NCI-H2081 treated with DMSO at 0.1 percent for 48 hours (cell line): ENCODE data around the gene GNA15.

ENCODE experiments used
- DNase-seq: peaks from one replicate; lab custom pipeline; 2025; lab: John Stamatoyannopoulos, UW

The GNA15 gene

GRCh38 chr19:3121821-3122511 lies 13.9 kb upstream of the GNA15 start:
- DNase-seq: no peak

GRCh38 chr19:3122512-3122870 lies 13.3 kb upstream of the GNA15 start:
- DNase-seq: no peak

DNA sequence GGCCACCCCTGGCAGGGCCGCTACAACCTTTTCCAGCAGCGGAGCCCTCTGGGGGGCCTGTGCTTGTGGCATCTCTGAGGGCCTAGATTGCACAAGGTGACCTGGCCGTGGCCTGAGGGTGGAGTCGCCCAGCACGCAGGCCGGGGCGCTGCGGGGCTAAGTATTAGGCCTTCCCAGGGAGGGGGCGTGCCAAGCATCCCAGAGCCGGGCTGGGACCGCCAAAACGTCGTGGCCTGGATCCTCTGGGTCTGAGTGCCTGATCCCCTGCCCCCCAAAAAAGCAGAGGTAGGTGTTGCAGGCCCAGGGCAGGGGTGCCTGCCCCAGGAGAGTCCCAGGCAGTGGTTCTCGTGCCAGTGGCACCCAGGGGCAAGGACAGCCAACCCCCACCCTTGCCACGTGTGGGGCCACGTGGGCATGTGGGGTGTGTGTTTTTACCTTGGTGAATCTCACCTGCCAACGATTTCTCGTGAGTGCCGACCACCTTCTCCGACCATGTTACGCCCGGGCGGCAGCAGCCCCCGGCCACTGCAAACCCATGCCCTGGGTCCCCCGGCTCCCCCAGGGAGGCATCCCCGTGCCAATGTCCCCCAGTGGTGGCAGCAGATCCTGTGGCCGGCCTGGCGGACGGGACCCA lies 12.6 kb upstream of the GNA15 start:
- DNase-seq: no peak

DNA sequence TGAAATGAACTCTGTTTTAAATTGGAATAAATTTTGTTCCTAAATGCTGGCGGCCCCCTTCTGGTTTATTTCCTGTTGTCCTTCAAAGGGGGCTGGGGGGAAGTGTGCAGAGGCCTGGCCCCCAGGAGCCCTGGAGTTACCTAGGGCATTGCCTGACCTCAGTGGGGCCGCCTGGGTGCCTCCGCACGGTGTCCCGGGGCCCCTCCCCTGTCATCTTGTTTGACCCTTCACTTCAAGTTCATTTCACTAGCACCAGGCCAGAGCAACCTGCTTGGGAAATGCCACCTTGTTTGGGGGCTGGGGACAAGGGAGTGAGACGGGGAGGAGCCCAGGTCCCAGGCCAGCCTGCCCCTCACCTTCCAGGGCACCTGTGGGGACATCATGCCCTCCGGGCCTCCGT lies 11.9 kb upstream of the GNA15 start:
- DNase-seq: no peak

DNA sequence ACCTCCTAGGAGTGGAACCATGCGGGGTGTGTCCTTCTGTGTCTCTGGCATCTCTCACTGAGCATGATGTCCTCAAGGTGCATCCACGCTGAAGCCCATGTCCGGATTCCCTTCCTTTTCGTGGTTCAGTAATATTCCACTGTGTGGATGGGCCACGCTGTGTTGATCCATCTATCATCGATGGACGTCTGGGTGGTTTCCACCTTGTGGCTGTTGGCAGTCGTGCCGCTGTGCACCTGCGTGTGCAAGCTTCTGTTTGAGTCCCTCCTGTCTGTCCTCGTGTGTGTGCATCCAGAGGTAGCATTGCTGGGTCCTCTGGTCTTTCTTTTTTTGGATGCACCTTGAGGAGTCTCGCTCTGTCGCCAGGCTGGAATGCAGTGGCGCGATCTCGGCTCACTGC lies 11.2 kb upstream of the GNA15 start:
- no peak for DNase-seq

- DNase-seq: no peak
These were observed 9.8 kb upstream of the GNA15 start for GRCh38 chr19:3125900-3126524.

- no peak for DNase-seq
These were observed 6.7 kb upstream of the GNA15 start for GRCh38 chr19:3129112-3129511.

DNA sequence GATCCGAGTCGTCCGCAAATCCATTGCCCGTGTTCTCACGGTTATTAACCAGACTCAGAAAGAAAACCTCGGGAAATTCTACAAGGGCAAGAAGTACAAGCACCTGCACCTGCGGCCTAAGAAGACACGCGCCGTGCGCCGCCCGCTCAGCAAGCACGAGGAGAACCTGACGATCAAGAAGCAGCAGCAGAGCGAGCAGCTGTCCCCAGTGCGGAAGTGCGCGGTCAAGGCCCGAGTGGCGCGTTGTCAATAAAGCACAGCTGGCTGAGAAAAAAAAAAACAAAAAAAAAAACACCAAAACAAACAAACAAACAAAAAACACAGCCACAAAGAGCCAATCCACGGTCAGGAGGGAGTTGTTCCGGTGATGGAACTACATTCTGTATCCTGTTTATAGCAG lies 4.7 kb upstream of the GNA15 start:
- DNase-seq: no peak

GRCh38 chr19:3132971-3133792 lies 2.7 kb upstream of the GNA15 start:
- peak; percentile 87 for DNase-seq

DNA sequence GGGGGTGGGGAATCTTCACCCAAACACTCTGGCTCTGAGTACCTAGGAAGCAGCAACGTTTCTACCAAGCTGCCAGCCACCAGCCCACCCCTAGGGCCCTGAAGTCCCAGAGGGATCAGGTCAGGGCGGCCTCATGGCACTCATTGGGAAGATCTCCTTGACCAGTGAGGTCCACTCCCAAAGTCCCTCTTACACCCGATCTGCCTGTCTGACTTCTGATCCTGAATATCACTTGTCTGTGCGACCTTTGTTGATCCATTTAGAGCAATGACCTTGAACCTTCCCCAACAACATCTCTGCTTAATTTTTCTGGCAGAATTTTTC lies 2.1 kb upstream of the GNA15 start:
- no peak for DNase-seq

GRCh38 chr19:3136684-3137055 lies 837 bp downstream of the GNA15 start:
- no peak for DNase-seq

DNA sequence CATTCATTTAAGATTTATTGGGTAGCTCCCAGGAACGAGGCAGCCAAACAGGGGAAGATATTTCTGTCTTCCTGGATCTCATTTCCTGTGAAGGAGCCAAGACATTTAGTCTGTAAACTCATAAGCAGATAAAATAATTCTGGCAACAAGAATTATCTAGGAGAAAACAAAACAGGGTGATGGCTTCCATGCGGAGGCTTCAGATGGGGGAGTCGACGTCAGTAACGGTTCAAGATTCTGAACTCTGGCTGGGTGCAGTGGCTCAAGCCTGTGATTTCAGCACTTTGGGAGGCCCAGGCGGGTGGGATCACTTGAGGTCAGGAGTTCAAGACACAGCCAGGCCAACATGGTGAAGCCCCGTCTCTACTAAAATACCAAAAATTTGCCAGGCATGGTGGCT lies 1.3 kb downstream of the GNA15 start:
- DNase-seq: no peak

- no peak for DNase-seq
These were observed 2.4 kb downstream of the GNA15 start for GRCh38 chr19:3138268-3138667.

DNA sequence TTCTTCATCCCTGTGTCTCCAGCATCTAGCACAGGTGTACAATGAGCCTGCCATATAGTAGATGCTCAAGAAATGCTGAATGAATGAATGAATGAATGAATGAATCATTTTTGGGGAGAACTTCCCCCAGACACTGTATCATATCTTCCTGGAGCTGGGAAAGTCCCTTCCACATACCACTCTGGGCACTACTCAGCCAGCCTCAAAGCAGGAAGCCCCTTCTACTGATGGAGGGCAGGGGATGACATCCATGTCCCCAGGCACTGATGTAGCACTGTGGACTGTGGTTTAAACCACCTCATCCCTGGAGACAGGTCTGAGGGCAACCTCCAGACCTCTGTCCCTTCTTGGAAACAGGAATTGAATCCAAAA lies 4.8 kb downstream of the GNA15 start:
- DNase-seq: no peak

GRCh38 chr19:3142292-3142670 lies 6.4 kb downstream of the GNA15 start:
- DNase-seq: no peak

DNA sequence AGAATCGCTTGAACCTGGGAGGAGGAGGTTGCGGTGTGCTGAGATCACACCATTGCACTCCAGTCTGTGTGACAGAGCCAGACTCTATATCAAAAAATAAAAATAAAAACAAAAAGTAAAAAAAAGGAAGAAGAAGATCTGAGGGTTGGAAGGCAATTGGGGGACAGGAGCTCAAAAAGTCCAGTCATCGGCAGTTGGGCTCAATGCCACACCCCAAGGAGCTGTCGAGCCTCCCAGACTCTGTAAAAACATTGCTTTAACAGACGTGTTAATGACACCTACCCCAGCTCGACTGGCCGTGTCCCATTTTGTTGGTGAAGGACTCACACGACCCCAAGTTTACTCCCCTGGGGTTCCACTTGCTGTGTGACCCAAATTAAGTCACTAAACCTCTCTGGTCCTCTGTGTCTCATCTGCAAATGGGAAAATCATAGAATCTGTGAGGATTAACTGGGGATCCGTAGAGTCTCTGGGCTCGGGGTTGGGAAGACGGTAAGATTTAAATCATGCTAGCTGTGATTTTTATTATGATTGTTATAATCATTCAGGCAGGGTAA lies 7.0 kb downstream of the GNA15 start:
- DNase-seq: no peak

GRCh38 chr19:3145909-3146676 lies 10.3 kb downstream of the GNA15 start:
- DNase-seq: no peak

GRCh38 chr19:3146677-3147100 lies 10.9 kb downstream of the GNA15 start:
- no peak for DNase-seq

- DNase-seq: no peak
These were observed 12.7 kb downstream of the GNA15 start for GRCh38 chr19:3148503-3148902.

GRCh38 chr19:3149089-3149488 lies 13.3 kb downstream of the GNA15 start:
- DNase-seq: no peak

DNA sequence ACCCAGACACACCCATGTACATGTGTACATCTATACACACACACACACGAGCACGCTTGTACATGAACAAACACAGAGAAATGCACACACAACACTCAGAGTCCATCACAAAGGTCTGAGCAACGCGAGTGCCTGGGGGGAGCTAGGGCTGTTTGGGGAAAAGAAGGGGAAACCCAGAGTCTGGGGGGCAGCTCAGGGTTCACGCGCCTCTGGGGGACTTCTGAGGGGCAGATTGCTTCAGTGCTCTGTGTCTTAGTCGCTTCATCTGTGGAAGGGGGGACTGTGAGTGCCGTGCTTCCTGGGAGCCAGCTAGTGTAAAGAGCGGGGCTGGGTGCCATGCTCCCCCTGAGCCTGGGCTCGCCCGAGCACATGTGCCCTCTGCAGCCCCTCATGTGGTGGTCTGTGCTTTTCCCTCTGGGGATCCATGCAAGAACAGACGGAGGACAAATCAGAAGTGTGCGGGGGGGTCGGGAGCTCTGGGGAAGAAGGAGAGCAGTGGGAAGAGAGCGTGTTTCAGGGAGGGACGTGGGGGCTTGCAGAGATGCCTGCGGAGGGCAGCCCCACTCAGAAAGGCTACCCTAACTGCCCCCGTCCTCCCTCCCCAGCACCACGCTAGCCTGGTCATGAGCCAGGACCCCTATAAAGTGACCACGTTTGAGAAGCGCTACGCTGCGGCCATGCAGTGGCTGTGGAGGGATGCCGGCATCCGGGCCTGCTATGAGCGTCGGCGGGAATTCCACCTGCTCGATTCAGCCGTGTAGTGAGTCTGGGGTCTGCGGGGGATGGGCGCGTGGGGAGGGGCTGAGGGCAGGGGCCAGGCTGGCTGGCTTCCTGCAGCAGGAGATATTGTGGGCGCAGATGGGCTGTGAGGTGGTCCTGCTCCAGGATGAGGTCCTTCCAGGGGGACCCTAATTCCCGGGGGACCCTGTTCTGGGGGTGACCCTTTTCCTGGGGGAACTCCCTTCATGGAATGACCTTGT lies 14.0 kb downstream of the GNA15 start:
- no peak for DNase-seq
